Trophoblast cell (in vitro differentiated cells and primary cell): ENCODE results near the gene AVP.
"Not testable (repeated sequence)": the region's sequence is repeated elsewhere in the genome, so short reads cannot be mapped to it uniquely, and the experiment has no call there.

Experiments
- DNase-seq, 2 donors: peaks; one replicate each; pipeline ENCODE4 v3.0.0-alpha.2; 2016
- H2AFZ ChIP-seq: 2 replicates; pipeline ENCODE4 v1.6.1; 2013; ENCODE audit warnings: low read length, moderate library complexity, mild to moderate bottlenecking; ENCODE audit not compliant: insufficient read depth, poor library complexity
- H2AK5ac ChIP-seq: 2 replicates; pipeline ENCODE4 v1.6.1; 2013; ENCODE audit warnings: mild to moderate bottlenecking, low read length
- H2BK120ac ChIP-seq: 2 replicates; pipeline ENCODE4 v1.6.1; 2013; ENCODE audit warnings: low read length, mild to moderate bottlenecking, moderate library complexity; ENCODE audit not compliant: insufficient read depth, poor library complexity
- H2BK12ac ChIP-seq: 2 replicates; pipeline ENCODE4 v1.6.1; 2013; ENCODE audit warnings: mild to moderate bottlenecking, low read length, moderate library complexity
- H2BK5ac ChIP-seq: 2 replicates; pipeline ENCODE4 v1.6.1; 2013; ENCODE audit warnings: low read length, low read depth, moderate library complexity, mild to moderate bottlenecking; ENCODE audit not compliant: poor library complexity
- H3K14ac ChIP-seq: 2 replicates; pipeline ENCODE4 v1.6.1; 2013; ENCODE audit warnings: mild to moderate bottlenecking, low read length
- H3K18ac ChIP-seq: 2 replicates; pipeline ENCODE4 v1.6.1; 2013; ENCODE audit warnings: mild to moderate bottlenecking, low read length
- H3K23ac ChIP-seq: 2 replicates; pipeline ENCODE4 v1.6.1; 2013; ENCODE audit warnings: low read length
- H3K27ac ChIP-seq: 2 replicates; pipeline ENCODE4 v1.5.1; 2013; ENCODE audit warnings: low read depth, mild to moderate bottlenecking, inconsistent platforms, low read length, moderate library complexity
- H3K27me3 ChIP-seq: 2 replicates; pipeline ENCODE4 v1.6.1; 2013; ENCODE audit warnings: inconsistent platforms, mild to moderate bottlenecking, low read length, moderate library complexity; ENCODE audit not compliant: insufficient read depth
- H3K36me3 ChIP-seq, 2 experiments: 1 replicate in 1 of 2; 2 replicates in 1 of 2; pipeline ENCODE4 v1.6.1; 2013; ENCODE audit warnings: low read length in 2 of 2, mild to moderate bottlenecking in 2 of 2, moderate library complexity in 1 of 2; ENCODE audit not compliant: insufficient read depth in 2 of 2, control insufficient read depth in 1 of 2
- H3K4ac ChIP-seq: 2 replicates; pipeline ENCODE4 v1.6.1; 2013; ENCODE audit warnings: low read depth, mild to moderate bottlenecking, low read length, moderate library complexity
- H3K4me1 ChIP-seq, 2 experiments: 1 replicate in 1 of 2; 2 replicates in 1 of 2; pipeline ENCODE4 v1.6.1; 2013; ENCODE audit warnings: low read length in 2 of 2, mild to moderate bottlenecking in 2 of 2, moderate library complexity in 1 of 2; ENCODE audit not compliant: insufficient read depth in 2 of 2, control insufficient read depth in 1 of 2
- H3K4me2 ChIP-seq: 2 replicates; pipeline ENCODE4 v1.6.1; 2013; ENCODE audit warnings: inconsistent platforms, mild to moderate bottlenecking, low read length, moderate library complexity
- H3K4me3 ChIP-seq: 2 replicates; pipeline ENCODE4 v1.5.1; 2013; ENCODE audit warnings: mild to moderate bottlenecking, low read depth, low read length, inconsistent platforms
- H3K79me1 ChIP-seq: one replicate; pipeline ENCODE4 v1.6.1; 2013; ENCODE audit warnings: low read length
- H3K79me2 ChIP-seq: 2 replicates; pipeline ENCODE4 v1.6.1; 2013; ENCODE audit warnings: low read length, mild to moderate bottlenecking; ENCODE audit not compliant: control insufficient read depth, insufficient read depth, poor library complexity
- H3K9ac ChIP-seq: 2 replicates; pipeline ENCODE4 v1.6.1; 2013; ENCODE audit warnings: mild to moderate bottlenecking, low read length
- H3K9me3 ChIP-seq: 2 replicates; pipeline ENCODE4 v1.6.1; 2013; ENCODE audit warnings: low read depth, mild to moderate bottlenecking, control low read depth, inconsistent platforms, low read length; ENCODE audit not compliant: insufficient read depth
- H4K12ac ChIP-seq: 2 replicates; pipeline ENCODE4 v1.6.1; 2013; ENCODE audit warnings: low read depth, mild to moderate bottlenecking, low read length, moderate library complexity
- H4K8ac ChIP-seq: 2 replicates; pipeline ENCODE4 v1.6.1; 2013; ENCODE audit warnings: low read depth, mild to moderate bottlenecking, low read length, moderate library complexity
- H4K91ac ChIP-seq: one replicate; pipeline ENCODE4 v1.6.1; 2013; ENCODE audit warnings: low read depth, mild to moderate bottlenecking, low read length, moderate library complexity
- WGBS: extraction: QIAGEN DNeasy Blood & Tissue Kit; methylation state at CpG from one replicate; pipeline ENCODE4 v1.1.7; 2013; ENCODE audit warnings: missing lambda C conversion rate; ENCODE audit not compliant: insufficient read length, insufficient coverage; ENCODE audit errors: extremely low coverage; 5-methylcytosine and 5-hydroxymethylcytosine counted together

The AVP gene

DNA sequence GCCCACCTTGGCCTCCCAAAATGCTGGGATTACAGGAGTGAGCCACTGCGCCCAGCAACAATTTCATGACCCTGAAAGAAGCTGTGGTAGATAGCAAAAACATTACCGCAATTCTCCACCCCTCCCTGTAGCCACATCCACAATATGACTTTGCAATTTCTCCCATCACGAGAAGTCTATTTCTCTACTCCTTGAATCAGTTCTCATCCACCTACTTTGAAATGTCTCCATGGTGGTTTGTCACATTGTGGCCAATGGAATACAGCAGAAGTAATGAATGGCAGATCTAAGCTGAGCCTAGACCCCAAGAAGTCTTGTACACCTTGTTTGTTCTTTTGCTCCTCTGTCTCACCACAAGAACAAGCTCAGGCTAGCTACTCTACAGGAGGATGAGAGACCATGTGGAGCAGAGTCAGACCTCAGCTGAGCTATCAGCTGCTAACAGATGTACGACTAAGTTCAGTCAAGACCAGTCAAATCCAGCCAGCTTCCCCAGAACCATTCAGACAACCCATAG is 6.8 kb downstream of the AVP start:
- Histone ChIP-seq H4K8ac (no peak overlapping the region), H3K18ac (no peak overlapping the region), H3K4me2 (no peak overlapping the region), H3K79me1 (no peaks in the 10 kb centered on the region), H2AFZ (no peak overlapping the region), H3K4ac (no peak overlapping the region), H2BK5ac (no peak overlapping the region), H3K4me3 (no peak overlapping the region), H4K12ac (no peak overlapping the region), H3K9ac (no peak overlapping the region), H3K14ac (no peak overlapping the region), H2BK120ac (no peak overlapping the region), H3K9me3 (peaks cover 4% of the 10 kb centered on the region), H3K23ac (no peak overlapping the region), H3K27me3 (peaks cover 23% of the 10 kb centered on the region), H2BK12ac (no peak overlapping the region), H3K36me3 (no peaks in the 10 kb centered on the region), H3K4me1 (peaks cover 0 to 4% of the 10 kb centered on the region in 2 experiments), H3K27ac (no peak overlapping the region), H2AK5ac (no peak overlapping the region), H4K91ac (no peak overlapping the region), H3K79me2 (no peaks in the 10 kb centered on the region)
- no peak for DNase-seq
- WGBS, result no CpG with 5 or more reads among the region's 4 CpGs

DNA sequence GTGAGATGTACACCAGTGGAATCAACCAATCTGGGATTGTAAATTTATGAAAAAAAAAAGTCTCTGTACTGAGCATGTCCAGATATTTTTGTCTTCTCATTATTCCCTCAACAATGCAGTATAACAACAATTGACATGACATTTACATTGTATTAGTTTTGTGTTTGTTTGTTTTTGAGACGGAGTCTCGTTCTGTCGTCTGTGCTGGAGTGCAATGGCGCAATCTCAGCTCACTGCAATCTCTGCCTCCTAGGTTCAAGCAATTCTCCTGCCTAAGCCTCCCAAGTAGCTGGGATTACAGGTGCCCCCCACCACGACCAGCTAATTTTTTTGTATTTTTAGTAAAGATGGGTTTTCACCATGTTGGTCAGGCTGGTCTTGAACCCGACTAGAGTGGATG is 9.2 kb downstream of the AVP start:
- H3K79me2 ChIP-seq, DNase-seq, H2AFZ ChIP-seq, H3K27ac ChIP-seq, H2BK12ac ChIP-seq, H3K4ac ChIP-seq, H2BK5ac ChIP-seq, H4K12ac ChIP-seq, H3K14ac ChIP-seq, H4K8ac ChIP-seq, H3K36me3 ChIP-seq, H2BK120ac ChIP-seq, H3K23ac ChIP-seq, H4K91ac ChIP-seq, H3K9ac ChIP-seq, H3K4me3 ChIP-seq, H3K4me2 ChIP-seq, H3K9me3 ChIP-seq, H3K4me1 ChIP-seq, H3K79me1 ChIP-seq, H2AK5ac ChIP-seq, H3K18ac ChIP-seq: not testable (repeated sequence)
- no CpG with 5 or more reads among the region's 6 CpGs for WGBS
- peaks cover 19% of the 10 kb centered on the region for H3K27me3 ChIP-seq

DNA sequence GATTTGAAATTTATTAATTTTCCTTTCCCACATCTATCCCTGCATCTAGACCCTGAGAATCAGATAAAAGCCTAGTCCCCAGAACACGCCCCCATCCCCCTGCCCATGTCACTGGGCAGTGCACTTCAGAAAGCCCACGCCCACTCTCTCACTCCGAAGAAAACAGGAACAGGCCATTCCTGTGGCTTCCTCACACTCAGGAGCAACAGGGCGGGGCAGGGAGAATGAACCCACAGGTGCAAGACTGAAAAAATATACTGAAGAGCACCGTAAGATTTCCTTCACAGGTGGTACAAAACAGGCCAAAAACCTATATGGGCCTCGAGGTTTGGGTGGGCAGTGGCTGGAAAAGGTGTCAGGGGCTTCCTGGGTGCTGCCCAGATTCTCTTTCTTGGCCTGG is 9.7 kb downstream of the AVP start:
- Histone ChIP-seq H3K36me3 (no peaks in the 10 kb centered on the region), H3K23ac (no peak overlapping the region), H4K12ac (no peak overlapping the region), H2BK120ac (no peak overlapping the region), H3K4me3 (no peak overlapping the region), H2BK5ac (no peak overlapping the region), H3K27me3 (peaks cover 19% of the 10 kb centered on the region), H3K79me1 (no peaks in the 10 kb centered on the region), H3K27ac (no peak overlapping the region), H3K14ac (no peak overlapping the region), H2AFZ (no peak overlapping the region), H3K79me2 (no peaks in the 10 kb centered on the region), H4K8ac (no peak overlapping the region), H2BK12ac (no peak overlapping the region), H3K4me1 (peaks cover 0 to 3% of the 10 kb centered on the region in 2 experiments), H3K9ac (no peak overlapping the region), H2AK5ac (no peak overlapping the region), H3K18ac (no peak overlapping the region), H3K4me2 (no peak overlapping the region), H3K4ac (no peak overlapping the region), H3K9me3 (peaks cover 8% of the 10 kb centered on the region), H4K91ac (no peak overlapping the region)
- no CpG with 5 or more reads among the region's 6 CpGs for WGBS
- no peak for DNase-seq

DNA sequence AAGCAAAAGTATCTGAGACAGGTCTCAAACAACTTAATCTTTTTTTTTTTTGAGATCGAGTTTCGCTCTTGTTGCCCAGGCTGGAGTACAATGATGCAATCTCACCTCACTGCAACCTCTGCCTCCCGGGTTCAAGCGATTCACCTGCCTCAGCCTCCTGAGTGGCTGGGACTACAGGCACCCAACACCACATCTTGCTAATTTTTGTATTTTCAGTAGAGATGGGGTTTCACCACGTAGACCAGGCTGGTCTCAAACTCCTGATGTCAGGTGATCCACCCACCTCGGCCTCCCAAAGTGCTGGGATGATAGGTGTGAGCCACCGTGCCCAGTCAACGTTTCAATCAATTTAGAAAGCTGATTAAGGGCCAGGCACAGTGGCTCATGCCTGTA is 11.3 kb downstream of the AVP start:
- H2BK120ac ChIP-seq, result not testable (repeated sequence)

More for the DNA sequence above, 11.3 kb downstream of the AVP start:
- not testable (repeated sequence) for H3K4me1 ChIP-seq, H3K4me2 ChIP-seq, H3K79me1 ChIP-seq, H3K79me2 ChIP-seq, H3K9ac ChIP-seq, H2AFZ ChIP-seq, H3K4ac ChIP-seq, H2AK5ac ChIP-seq, H3K27ac ChIP-seq, H3K14ac ChIP-seq, H3K23ac ChIP-seq, H2BK5ac ChIP-seq, H3K9me3 ChIP-seq, H3K18ac ChIP-seq, DNase-seq, H4K91ac ChIP-seq, H2BK12ac ChIP-seq, H4K8ac ChIP-seq, H3K36me3 ChIP-seq, H3K4me3 ChIP-seq, H4K12ac ChIP-seq
- peaks cover 19% of the 10 kb centered on the region for H3K27me3 ChIP-seq
- WGBS, result no CpG with 5 or more reads among the region's 8 CpGs
